ENCODE measurements around the gene MT1A.
"Not testable (repeated sequence)": the region's sequence is repeated elsewhere in the genome, so short reads cannot be mapped to it uniquely, and the experiment has no call there.

MT1A gene

GRCh38 chr16:56658327-56658875 lies 19.9 kb downstream of the MT1A start:
- no peak for DNase-seq

- DNase-seq, result no peak
Observed at GRCh38 chr16:56662357-56663354, 24.2 kb downstream of the MT1A start.

GRCh38 chr16:56664506-56664905 lies 26.0 kb downstream of the MT1A start:
- DNase-seq, result no peak

DNA sequence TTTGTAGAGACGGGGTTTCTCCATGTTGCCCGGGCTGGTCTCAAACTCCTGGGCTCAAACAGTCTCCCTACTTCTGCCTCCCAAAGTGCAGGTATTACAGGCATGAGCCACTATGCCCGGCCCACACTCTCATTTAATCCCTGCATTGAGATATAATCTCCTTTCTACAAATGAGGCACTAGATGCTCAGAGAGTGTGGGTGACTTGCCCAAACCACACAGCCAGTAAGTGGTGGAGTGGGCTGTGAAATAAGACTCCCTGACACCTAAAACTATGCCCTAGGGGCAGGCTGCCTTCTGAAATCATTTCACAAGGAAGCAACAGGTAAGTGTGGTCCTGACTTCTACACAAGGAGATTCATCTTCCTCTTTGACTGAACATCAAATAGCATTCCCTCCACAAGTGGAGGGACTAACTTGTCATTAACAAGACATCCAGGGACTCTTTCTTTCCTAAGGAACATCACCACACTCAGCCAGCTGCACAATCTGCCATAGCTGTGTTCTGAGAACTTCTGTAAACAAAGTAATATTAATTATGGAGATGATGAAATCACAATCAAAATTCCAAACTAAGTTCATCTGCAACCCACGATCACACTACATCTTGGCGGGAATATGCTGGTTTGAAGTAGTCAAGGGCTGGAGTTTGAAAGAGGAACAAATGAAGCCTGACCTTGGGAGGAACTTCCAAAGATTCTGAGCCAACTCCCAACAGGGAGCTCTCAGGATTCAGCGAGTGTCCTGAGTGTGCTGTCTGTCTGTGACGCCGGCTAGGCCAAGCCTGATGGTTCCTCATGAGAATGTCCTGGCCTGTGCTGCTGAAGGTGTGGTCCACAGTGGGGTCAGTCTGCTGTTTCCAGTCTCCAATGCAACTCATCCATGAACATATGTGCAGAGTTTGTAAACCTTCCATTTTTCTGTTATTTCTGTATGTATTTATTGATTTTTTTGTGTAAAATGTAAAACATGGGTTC lies 27.1 kb downstream of the MT1A start:
- not testable (repeated sequence) for DNase-seq

DNA sequence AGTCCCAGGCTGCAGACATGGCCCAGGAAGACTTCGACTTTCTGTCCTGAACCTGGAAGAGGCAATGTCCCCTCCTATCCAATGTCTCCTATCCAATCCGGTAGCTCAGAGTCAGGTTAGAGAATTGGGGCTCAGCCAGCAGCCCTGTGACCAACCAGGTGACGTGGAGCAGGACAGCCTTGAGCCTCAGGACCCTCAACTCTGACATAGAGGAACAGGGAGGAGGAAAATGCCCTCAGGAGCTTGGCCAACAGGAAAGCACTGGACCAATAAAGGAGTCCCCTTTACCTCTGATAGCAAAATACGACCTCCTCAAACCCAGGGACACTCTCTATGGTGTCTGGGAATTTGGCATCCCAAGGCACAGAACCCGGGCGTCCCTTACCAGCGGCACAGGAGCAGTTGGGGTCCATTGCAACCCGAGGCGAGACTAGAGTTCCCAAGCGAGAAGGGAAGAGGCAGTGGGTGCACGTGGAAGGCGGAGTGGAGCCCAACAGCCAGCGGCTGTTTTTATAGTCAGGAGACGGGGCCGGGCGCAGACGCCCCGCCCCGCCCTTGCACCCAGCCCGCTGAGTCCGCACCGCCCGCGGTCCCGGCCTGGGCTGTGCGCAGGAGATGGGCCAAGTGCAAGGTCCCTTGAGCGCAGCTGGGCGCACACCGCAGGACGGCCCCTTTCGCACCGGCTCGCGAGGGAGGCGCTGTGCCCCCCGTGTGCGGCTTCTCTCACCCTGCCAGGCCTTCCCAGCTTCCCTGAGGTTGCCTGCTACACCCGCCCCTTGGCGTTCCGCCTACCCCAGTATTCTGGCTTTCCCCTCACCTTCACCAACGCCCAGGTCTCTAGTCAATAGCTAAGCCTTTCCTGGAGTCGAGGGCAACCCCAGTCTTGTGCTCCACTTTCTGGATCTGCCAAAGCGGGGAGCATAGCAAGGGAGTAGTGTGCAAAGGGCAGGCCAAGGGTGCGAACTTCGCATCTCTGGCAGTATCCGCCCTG lies 29.4 kb downstream of the MT1A start, which contains the start of gene MT1G:
MT1G (minus strand) TSS at position 485 of the 991 bp plus-strand sequence; CDS start at position 413, 72 bp downstream.
- no peak for DNase-seq

DNA sequence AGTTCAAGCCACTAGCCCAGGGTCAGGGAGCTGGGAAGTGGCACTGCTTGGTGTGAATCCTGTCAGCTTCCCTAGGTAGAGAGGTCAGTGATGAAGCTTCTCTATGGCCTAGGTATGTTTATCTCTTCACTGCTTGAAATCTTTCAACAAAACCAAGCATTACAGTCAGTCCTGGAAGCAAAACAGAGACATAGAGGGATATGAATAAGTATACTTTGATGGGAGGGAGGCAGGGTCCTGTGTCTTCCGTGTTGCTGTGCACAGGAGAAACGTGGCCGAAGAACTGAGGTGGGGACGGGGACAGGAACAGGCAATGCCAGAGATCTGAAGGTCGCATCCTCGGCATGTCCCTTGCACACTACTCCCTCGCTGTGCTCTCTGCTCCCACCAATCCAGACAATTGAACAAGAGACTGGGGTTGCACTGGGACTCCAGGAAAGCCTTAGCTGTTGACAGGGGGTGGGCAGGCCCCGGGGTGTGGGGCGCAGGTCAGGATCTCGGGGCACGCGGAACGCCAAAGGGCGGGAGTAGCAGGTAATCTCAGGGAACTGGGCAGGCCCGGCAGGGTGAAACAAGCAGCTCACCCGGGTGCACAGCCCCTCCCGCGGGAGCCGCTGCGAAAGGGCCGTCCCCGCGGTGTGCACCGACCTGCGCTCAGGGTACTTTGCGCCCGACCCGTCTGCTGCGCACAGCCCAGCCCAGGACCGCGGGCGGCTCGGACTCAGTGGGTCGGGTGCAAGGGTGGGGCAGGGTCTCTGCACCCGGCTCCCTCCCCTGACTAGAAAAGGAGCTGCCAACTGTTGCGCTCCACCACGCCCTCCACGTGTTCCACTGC lies 30.8 kb downstream of the MT1A start, which contains the start of gene MT1H:
MT1H (plus strand) TSS at position 810 of the 835 bp plus-strand sequence. CDS start 71 bp downstream, outside the sequence.
- no peak for DNase-seq

GRCh38 chr16:56669840-56670619 lies 31.6 kb downstream of the MT1A start:
- no peak for DNase-seq

DNA sequence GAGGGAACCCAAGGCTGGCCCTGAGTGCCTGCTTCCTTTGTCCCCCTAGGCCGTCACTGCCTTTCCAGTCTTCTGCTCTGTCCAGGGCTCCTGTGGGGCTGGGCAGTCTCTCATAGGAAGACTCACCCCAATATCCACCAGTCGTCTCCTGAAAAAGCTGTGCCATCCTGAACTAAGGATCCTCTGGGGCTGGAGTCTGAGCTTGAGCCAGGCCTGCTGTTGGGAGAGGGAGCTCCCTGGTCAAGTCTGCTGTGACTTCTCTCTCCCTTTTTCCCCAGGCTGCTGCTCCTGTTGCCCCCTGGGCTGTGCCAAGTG lies 32.1 kb downstream of the MT1A start:
- DNase-seq, result no peak

GRCh38 chr16:56671691-56672090 lies 33.2 kb downstream of the MT1A start:
- DNase-seq, result not testable (repeated sequence)

DNA sequence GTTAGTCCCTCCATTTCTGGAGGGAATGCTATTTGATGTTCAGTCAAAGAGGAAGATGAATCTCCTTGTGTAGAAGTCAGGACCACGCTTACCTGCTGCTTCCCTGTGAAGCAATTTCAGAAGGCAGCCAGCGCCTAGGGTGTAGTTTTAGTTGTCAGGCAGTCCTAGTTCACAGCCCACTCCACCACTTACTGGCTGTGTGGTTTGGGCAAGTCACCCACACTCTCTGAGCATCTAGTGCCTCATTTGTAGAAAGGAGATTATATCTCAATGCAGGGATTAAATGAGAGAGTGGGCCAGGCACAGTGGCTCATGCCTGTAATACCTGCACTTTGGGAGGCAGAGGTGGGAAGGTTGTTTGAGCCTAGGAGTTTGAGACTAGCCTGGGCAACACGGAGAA lies 33.7 kb downstream of the MT1A start:
- not testable (repeated sequence) for DNase-seq

- DNase-seq, result no peak
Observed at GRCh38 chr16:56672761-56673536, 34.5 kb downstream of the MT1A start.

- peak; percentile 45 for DNase-seq
Observed at GRCh38 chr16:56673921-56674320, 35.5 kb downstream of the MT1A start.

DNA sequence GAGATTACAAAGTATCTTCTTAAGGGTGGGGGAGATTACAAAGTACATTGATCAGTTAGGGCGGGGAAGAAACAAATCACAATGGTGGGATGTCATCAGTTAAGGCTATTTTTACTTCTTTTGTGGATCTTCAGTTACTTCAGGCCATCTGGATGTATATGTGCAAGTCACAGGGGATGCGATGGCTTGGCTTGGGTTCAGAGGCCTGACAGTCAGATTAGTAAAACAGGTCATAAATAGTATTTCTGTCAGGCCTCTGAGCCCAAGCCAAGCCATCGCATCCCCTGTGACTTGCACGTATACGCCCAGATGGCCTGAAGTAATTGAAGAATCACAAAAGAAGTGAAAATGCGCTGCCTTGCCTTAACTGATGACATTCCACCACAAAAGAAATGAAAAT lies 36.1 kb downstream of the MT1A start:
- DNase-seq, result not testable (repeated sequence)

DNA sequence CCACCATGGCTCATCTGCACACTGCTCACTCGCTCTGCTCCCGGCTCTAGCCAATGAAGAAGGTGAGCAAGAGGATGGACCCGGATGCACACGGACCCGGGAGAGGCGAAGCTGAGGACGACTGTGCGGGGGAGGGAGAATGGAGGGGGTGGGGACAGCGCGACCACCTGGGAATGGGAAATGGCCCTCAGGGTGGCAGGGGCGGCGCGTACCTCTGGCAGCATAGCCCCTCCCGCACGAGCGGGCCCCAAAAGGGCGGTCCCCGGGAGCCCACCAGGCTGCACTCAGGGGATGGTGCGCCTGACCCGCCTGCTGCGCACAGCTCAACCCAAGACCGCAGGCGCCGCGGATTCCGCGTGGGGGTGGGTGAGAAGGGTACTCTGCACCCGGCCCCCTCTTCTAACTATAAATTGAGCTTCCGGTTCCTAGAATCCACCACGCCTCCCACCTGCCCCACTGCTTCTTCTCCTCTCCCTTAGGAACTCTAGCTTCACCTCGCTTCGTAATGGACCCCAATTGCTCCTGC lies 37.3 kb downstream of the MT1A start:
- no peak for DNase-seq

- no peak for DNase-seq
Observed at GRCh38 chr16:56677474-56677873, 39.0 kb downstream of the MT1A start.

GRCh38 chr16:56679078-56679730 lies 40.7 kb downstream of the MT1A start:
- DNase-seq, result no peak

DNA sequence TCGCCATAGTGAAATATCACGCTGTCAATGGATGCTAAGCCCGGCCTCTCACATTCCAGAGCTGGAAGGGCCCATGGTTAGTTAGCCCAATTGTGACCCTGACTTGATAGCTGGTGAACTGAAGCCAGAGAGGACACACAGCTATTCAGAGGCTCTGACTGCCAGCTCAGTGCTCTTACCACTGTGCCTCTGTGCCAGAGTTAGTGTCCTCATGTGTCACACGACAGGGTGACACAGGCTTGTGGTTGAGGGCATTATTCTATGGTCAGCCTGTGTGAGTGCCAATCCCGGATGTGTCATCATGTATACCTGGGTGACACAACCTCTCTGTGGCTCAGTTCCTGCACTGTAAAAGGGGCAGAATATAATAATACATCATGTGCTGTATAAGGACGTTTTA lies 41.4 kb downstream of the MT1A start:
- DNase-seq, result no peak

Data from right hindlimb (tissue), 1 donor.